ENCODE data around the gene MED31. TPM values are rescaled to one million over a fixed set of nuclear protein-coding genes. Genes with fewer than 3 reads are reported as not detected.

MED31 gene
- total RNA-seq, 1 donor from 2014 or later: 17.4 TPM

GRCh38 chr17:6686026-6686425 lies 34.6 kb upstream of the MED31 start:
- no peaks in the 10 kb centered on the region for H3K36me3 ChIP-seq
- no peaks in the 10 kb centered on the region for H3K27me3 ChIP-seq
- no peak overlapping the region for H3K27ac ChIP-seq
- H3K9me3 ChIP-seq: no peaks in the 10 kb centered on the region
- DNase-seq: no peak
- H3K4me1 ChIP-seq: no peaks in the 10 kb centered on the region
- H3K4me3 ChIP-seq: no peak overlapping the region
- TF ChIP-seq CTCF (IDR thresholded peaks at IDR 0.05): no peak
- intact Hi-C loops (cut with DNase I): no loop called here
- no peak for ATAC-seq

DNA sequence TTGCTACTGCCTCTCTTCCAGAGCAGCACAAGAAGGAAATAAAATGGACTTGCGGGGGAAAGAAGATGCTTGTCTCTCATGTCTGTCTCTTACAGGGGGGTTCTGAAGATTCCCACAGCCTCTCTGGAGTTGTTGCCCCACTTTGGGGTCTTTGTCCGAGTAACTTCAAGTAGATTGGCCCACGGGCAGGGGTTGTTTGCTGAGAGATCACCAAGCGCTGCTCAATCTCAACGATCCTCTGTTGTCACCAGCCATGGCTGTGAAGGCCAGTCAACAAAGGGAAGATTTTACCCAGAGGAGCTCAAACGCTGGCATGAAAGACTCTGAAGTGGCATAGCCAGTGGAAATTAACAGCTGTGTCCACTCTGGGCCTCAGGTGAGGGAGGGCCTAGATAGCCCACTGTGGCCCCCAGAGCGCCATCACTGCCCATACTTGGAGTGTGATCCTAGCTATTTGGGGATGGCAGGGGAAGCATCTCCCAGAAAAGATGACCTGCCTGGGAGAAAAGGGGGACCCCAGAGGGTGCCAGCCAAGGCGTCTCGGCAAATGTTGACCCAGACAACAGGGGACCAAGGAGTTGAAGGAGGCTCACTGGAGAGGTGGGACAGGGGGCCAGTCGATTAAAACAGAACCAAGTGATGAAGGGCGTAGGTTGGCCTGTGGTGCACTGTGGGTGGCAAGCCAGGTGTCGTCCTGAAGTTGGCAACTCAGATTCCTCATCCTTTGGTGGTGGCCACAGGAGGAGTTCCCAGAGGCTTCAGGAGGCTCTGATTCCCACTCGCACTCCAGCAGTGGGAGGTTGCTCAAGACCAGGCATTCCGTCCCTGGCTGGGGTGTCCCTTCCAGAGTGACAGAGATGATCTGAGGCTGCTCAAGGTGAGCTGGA lies 33.7 kb upstream of the MED31 start:
- no peak overlapping the region for H3K27ac ChIP-seq
- TF ChIP-seq CTCF (IDR thresholded peaks at IDR 0.05): no peak
- no peaks in the 10 kb centered on the region for H3K27me3 ChIP-seq
- no peaks in the 10 kb centered on the region for H3K9me3 ChIP-seq
- ATAC-seq (no peak), DNase-seq (no peak)
- no peak overlapping the region for H3K4me3 ChIP-seq
- H3K36me3 ChIP-seq: no peaks in the 10 kb centered on the region
- no peaks in the 10 kb centered on the region for H3K4me1 ChIP-seq
- intact Hi-C loops (cut with DNase I): no loop called here

DNA sequence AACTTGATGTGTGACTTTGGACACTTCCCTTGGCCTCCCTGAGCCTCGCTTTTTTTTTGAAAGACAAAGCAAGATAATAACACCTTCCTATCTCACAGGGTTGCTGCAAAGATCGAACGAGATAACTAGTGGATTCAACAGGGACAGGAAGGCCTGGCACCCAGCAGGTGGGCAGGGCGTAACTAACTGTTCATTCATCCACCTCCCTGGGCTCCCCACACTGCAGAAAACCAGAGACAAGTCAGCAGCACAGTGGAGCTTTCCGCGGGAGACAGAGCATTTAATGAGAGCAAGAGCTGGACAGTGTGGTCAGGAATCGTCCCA lies 33.0 kb upstream of the MED31 start:
- no peak for TF ChIP-seq CTCF (IDR thresholded peaks at IDR 0.05)
- no peak for ATAC-seq
- H3K36me3 ChIP-seq: no peaks in the 10 kb centered on the region
- H3K9me3 ChIP-seq: no peaks in the 10 kb centered on the region
- H3K27me3 ChIP-seq: no peaks in the 10 kb centered on the region
- DNase-seq: no peak
- intact Hi-C loops (cut with DNase I): no loop called here
- H3K4me1 ChIP-seq: no peaks in the 10 kb centered on the region
- H3K27ac ChIP-seq: no peak overlapping the region
- no peak overlapping the region for H3K4me3 ChIP-seq

DNA sequence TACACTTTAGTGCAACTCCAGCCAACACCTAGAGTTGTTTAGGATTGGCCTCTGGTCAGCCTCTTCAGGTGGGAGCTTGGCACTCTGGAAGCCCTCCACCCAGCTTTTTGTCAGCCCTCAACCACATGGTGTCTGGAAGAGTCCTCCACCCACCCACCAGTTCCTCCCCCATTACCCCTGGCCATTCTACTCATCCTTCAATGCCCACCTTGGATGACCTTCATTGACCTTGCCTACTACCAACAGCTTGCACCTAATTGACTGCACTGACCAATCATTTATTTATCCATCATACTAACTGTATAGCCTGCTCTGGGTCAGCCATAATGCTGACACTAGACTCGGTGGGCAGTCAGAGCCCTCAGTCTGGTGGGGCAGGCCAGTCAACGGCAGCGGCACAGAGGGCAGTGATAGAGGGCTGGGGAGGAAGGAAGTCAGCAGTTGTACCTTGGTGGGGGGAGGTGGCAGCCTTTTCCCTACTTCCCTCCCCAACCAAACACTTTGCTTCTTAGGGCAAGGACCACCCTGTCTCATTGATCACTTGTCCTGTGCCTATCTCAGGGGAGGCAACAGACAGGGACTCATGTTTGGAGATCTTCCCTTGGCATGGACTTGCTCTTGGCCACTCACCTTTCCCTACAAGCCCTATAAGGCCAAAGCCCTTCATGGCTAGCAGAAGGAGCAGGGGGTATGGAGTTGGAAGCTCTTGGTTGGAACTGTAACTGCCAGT lies 32.5 kb upstream of the MED31 start:
- peaks cover under 1% of the 10 kb centered on the region for H3K27me3 ChIP-seq
- no peaks in the 10 kb centered on the region for H3K9me3 ChIP-seq
- H3K36me3 ChIP-seq: no peaks in the 10 kb centered on the region
- no peak overlapping the region for H3K4me3 ChIP-seq
- intact Hi-C loops (cut with DNase I): no loop called here
- DNase-seq: no peak
- no peak for TF ChIP-seq CTCF (IDR thresholded peaks at IDR 0.05)
- no peak overlapping the region for H3K27ac ChIP-seq
- no peak for ATAC-seq
- no peaks in the 10 kb centered on the region for H3K4me1 ChIP-seq

DNA sequence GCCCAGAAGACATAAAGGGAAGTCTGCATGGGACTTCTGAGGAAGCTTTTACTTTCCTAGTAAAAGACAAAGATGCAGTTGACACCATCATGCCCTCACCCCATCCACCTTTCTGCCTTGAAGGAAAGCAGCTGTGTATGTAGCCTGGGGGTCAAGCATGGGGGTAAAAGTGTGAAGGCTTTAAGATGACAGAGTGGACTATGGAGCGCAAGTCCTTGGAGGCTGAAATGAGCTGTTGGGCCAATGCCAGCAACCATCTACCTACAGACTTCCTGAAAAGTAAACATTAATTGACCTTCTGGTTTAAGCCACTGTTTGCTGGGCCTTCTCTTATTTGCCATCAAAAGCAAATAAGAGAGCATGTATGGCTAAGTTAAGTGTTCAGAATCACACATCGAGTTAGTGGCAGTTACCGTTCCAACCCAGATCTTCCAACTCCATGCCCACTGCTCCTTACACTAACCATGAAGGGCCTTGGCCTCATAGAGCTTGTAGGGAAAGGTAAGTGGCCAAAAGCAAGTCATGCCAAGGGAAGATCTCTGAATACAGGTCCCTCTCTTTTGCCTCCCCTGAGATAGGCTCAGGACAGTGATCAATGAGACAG lies 31.8 kb upstream of the MED31 start:
- H3K4me1 ChIP-seq: no peaks in the 10 kb centered on the region
- no peaks in the 10 kb centered on the region for H3K36me3 ChIP-seq
- intact Hi-C loops (cut with DNase I): no loop called here
- H3K27me3 ChIP-seq: peaks cover 8% of the 10 kb centered on the region
- H3K4me3 ChIP-seq: no peak overlapping the region
- ATAC-seq (no peak), DNase-seq (no peak)
- TF ChIP-seq CTCF (IDR thresholded peaks at IDR 0.05): no peak
- H3K9me3 ChIP-seq: no peaks in the 10 kb centered on the region
- no peak overlapping the region for H3K27ac ChIP-seq

Data from upper lobe of right lung (tissue), 1 donor.